SU-DHL-6 (cell line): Measurements from ENCODE around the gene NUP35.

Experiments used
- CTCF ChIP-seq: fragments of 200-600 bp; sonication (generic); IDR thresholded peaks from one replicate; pipeline ENCODE4 v1.5.1; 2017; ENCODE audit warnings: antibody characterized with exemption, mild to moderate bottlenecking, low read length, moderate library complexity; ENCODE audit not compliant: insufficient read depth, poor library complexity, severe bottlenecking
- EZH2phosphoT487 ChIP-seq: fragments of 200-600 bp; sonication (generic), shearing (Covaris generic); conservative IDR thresholded peaks from 2 replicates; pipeline ENCODE4 v1.6.1; 2018; ENCODE audit warnings: mild to moderate bottlenecking, antibody characterized with exemption, low read length, moderate library complexity, mixed read lengths

GRCh38 chr2:183078464-183079138 lies 45.6 kb upstream of the NUP35 start, which contains the start of gene DUSP19:
- TF ChIP-seq CTCF (no peak), EZH2phosphoT487 (no peak)
